PC-3 (cell line): ENCODE results near the gene MSI2.

Source experiments
- CTCF ChIP-seq: fragments of 300-600 bp; sonication (generic); conservative IDR thresholded peaks from 2 replicates; pipeline ENCODE4 v1.5.1; 2017; ENCODE audit warnings: antibody characterized with exemption, low read depth, mild to moderate bottlenecking, low read length
- EZH2 ChIP-seq: fragments of 300-600 bp; sonication (generic); IDR thresholded peaks from one replicate; pipeline ENCODE4 v1.6.1; 2017; ENCODE audit warnings: antibody characterized with exemption, mild to moderate bottlenecking, low read length; ENCODE audit not compliant: unreplicated experiment
- EZH2phosphoT487 ChIP-seq: fragments of 300-600 bp; sonication (generic); IDR thresholded peaks from 2 replicates; pipeline ENCODE4 v1.6.1; 2018; ENCODE audit warnings: mild to moderate bottlenecking, antibody characterized with exemption, low read length, borderline replicate concordance

GRCh38 chr17:57454729-57455062 is 198.4 kb downstream of the MSI2 start:
- no peak for TF ChIP-seq CTCF
- no peak for TF ChIP-seq EZH2
- no peak for TF ChIP-seq EZH2phosphoT487
